Activated CD4-positive, alpha-beta T cell treated with anti-CD3 and anti-CD28 coated beads, Interleukin-2, amount 50 U/mL, for 4 hours (primary cell): Measurements from ENCODE around the gene PDE8B.
"Not testable (repeated sequence)": the region's sequence is repeated elsewhere in the genome, so short reads cannot be mapped to it uniquely, and the experiment has no call there.

ENCODE experiments used
- DNase-seq, 2 experiments: peaks; one replicate each; pipeline ENCODE4 v3.0.0-alpha.2; 2020

Gene PDE8B

GRCh38 chr5:77461287-77461686 is 250.8 kb downstream of the PDE8B start:
- DNase-seq = no peak

GRCh38 chr5:77463905-77464304 is 253.4 kb downstream of the PDE8B start:
- no peak for DNase-seq

GRCh38 chr5:77468875-77469274 is 258.4 kb downstream of the PDE8B start:
- not testable (repeated sequence) for DNase-seq

DNA sequence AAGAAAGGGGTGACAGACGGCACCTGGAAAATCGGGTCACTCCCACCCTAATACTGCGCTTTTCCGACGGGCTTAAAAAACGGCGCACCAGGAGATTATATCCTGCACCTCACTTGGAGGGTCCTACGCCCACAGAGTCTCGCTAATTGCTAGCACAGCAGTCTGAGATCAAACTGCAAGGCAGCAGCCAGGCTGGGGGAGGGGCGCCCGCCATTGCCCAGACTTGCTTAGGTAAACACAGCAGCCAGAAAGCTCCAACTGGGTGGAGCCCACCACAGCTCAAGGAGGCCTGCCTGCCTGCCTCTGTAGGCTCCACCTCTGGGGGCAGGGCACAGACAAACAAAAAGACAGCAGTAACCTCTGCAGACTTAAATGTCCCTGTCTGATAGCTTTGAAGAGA is 264.6 kb downstream of the PDE8B start:
- not testable (repeated sequence) for DNase-seq
